HG02938 (cell line): Measurements from ENCODE around the gene GALNT10.
A peak's percentile ranks its signal among the peaks of the same experiment; 100 is the strongest.

Source experiments
- ATAC-seq: cut with Tn5 transposase; IDR thresholded peaks from one replicate; pipeline ENCODE4 v1.9.1; 2021; ENCODE audit warnings: mild to moderate bottlenecking, moderate library complexity; ENCODE audit not compliant: unreplicated experiment

The GALNT10 gene

GRCh38 chr5:154464438-154464837, 273.9 kb downstream of the GALNT10 start:
- ATAC-seq, result no peak

- no peak for ATAC-seq
These were observed 274.6 kb downstream of the GALNT10 start for GRCh38 chr5:154465169-154465568.

- no peak for ATAC-seq
These were observed 275.6 kb downstream of the GALNT10 start for GRCh38 chr5:154466147-154466546.

- ATAC-seq, result no peak
These were observed 276.1 kb downstream of the GALNT10 start for GRCh38 chr5:154466671-154467070.

- ATAC-seq, result peak; percentile 94
These were observed 277.3 kb downstream of the GALNT10 start for GRCh38 chr5:154467655-154468354.

- ATAC-seq, result no peak
These were observed 279.6 kb downstream of the GALNT10 start for GRCh38 chr5:154470137-154470536.
